ENCODE results near the gene TRPC4AP. TPM values are rescaled to one million over a fixed set of nuclear protein-coding genes. Genes with fewer than 3 reads are reported as not detected.
"Not testable (repeated sequence)": the region's sequence is repeated elsewhere in the genome, so short reads cannot be mapped to it uniquely, and the experiment has no call there.

The TRPC4AP gene
- total and polyA plus RNA-seq, 10 of the 15 experiments (the other 5 are each of a cell fraction or from before 2014, with no cell fraction given), result 1.1 to 61.7 (median 41.2) TPM

DNA sequence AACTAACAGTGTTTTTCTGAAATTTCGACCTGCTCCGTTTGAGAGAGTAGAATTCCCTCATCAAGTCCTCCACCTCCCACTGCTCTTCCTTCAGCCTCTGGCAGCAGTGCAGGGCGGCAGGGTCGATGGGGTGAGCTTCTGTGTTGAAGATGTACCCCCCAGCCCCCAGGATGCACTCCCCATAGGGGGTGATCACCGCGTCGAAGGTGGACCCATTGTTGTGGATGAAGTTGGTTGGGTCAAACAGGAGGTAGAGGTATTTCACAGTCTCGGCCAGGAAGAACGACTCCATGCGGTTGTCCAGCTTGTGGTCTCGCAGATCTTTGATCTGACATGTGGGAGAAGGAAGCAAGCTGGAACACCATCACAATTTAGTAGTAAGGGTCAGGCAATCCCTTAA lies 23.0 kb upstream of the TRPC4AP start:
- H3K9me3 ChIP-seq (replicated peaks; ENCODE audit: control insufficient read depth, insufficient read depth, low read length), result no peaks in the 10 kb centered on the region
- ATAC-seq (no peak), DNase-seq (ENCODE audit: low read depth, low spot score) (no peak), FAIRE-seq (no peak)
- SMC1A ChIA-PET (ENCODE audit: uncharacterized antibody, unreplicated experiment), result interaction anchor here (1.5 kb wide), 1 partner anchor 19 kb away, joined by 3 read pairs; no protein-coding TSS in a partner anchor
- H3K27me3 ChIP-seq (replicated peaks in 1 of 2; ENCODE audit: control insufficient read depth in 2 of 2, insufficient read depth in 2 of 2, low read length in 1 of 2), result no peaks in the 10 kb centered on the region
- RAD21 ChIA-PET (ENCODE audit: unreplicated experiment), result interaction anchor here (0.7 kb wide), 1 partner anchor 907 kb away, joined by 3 read pairs; no protein-coding TSS in a partner anchor
- H3K9ac ChIP-seq (ENCODE audit: control insufficient read depth, insufficient read depth, low read length), result no peak overlapping the region
- H3K4me3 ChIP-seq, result no peak overlapping the region
- no peak overlapping the region for H3K4me2 ChIP-seq (ENCODE audit: control insufficient read depth, insufficient read depth)
- TF ChIP-seq EP300 (IDR thresholded peaks at IDR 0.05; ENCODE audit: borderline replicate concordance in 1 of 2, control insufficient read depth in 1 of 2, low read depth in 2 of 2, low read length in 2 of 2) (no peak), NFYA (IDR thresholded peaks at IDR 0.05; ENCODE audit: borderline replicate concordance, low read depth, low read length) (no peak), TCF12 (IDR thresholded peaks at IDR 0.05; ENCODE audit: low read depth, low read length) (no peak)
- TF ChIP-seq, protein P1, sequence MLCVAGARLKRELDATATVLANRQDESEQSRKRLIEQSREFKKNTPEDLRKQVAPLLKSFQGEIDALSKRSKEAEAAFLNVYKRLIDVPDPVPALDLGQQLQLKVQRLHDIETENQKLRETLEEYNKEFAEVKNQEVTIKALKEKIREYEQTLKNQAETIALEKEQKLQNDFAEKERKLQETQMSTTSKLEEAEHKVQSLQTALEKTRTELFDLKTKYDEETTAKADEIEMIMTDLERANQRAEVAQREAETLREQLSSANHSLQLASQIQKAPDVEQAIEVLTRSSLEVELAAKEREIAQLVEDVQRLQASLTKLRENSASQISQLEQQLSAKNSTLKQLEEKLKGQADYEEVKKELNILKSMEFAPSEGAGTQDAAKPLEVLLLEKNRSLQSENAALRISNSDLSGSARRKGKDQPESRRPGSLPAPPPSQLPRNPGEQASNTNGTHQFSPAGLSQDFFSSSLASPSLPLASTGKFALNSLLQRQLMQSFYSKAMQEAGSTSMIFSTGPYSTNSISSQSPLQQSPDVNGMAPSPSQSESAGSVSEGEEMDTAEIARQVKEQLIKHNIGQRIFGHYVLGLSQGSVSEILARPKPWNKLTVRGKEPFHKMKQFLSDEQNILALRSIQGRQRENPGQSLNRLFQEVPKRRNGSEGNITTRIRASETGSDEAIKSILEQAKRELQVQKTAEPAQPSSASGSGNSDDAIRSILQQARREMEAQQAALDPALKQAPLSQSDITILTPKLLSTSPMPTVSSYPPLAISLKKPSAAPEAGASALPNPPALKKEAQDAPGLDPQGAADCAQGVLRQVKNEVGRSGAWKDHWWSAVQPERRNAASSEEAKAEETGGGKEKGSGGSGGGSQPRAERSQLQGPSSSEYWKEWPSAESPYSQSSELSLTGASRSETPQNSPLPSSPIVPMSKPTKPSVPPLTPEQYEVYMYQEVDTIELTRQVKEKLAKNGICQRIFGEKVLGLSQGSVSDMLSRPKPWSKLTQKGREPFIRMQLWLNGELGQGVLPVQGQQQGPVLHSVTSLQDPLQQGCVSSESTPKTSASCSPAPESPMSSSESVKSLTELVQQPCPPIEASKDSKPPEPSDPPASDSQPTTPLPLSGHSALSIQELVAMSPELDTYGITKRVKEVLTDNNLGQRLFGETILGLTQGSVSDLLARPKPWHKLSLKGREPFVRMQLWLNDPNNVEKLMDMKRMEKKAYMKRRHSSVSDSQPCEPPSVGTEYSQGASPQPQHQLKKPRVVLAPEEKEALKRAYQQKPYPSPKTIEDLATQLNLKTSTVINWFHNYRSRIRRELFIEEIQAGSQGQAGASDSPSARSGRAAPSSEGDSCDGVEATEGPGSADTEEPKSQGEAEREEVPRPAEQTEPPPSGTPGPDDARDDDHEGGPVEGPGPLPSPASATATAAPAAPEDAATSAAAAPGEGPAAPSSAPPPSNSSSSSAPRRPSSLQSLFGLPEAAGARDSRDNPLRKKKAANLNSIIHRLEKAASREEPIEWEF (IDR thresholded peaks at IDR 0.05; ENCODE audit: insufficient replicate concordance, low read depth, low read length), result no peak
- H3K27ac ChIP-seq (ENCODE audit: control insufficient read depth, insufficient read depth), result no peak overlapping the region
- 89% methylated on average over 11 of the region's 11 CpGs for WGBS (ENCODE audit: insufficient coverage, insufficient replicate concordance, low lambda C conversion rate, missing lambda C conversion rate)
- no peaks in the 10 kb centered on the region for H3K79me2 ChIP-seq (ENCODE audit: control insufficient read depth, insufficient read depth, low read length)
- BruUV-seq (replicated peaks), result no TSS peak
- H3K36me3 ChIP-seq (ENCODE audit: control insufficient read depth in 2 of 2, insufficient read depth in 2 of 2, low read length in 1 of 2), result peaks cover 0 to 14% of the 10 kb centered on the region in 2 experiments; a peak in 3 of 4 replicates
- no peaks in the 10 kb centered on the region for H4K20me1 ChIP-seq (ENCODE audit: control insufficient read depth, insufficient read depth)
- H3K4me1 ChIP-seq (ENCODE audit: control insufficient read depth, insufficient read depth, low read length), result no peaks in the 10 kb centered on the region
- no peak overlapping the region for H2AFZ ChIP-seq (ENCODE audit: control insufficient read depth, low read depth, low read length)
- POLR2A ChIA-PET, result no interaction called here
- in situ Hi-C loops (cut with MboI), result no loop called here
- intact Hi-C loops (cut with micrococcal nuclease; ENCODE audit: unreplicated experiment), result no loop called here
- CTCF ChIA-PET, result interaction anchor here (2.0 kb wide), 1 partner anchor 20 kb away, joined by 5 read pairs; no protein-coding TSS in a partner anchor

DNA sequence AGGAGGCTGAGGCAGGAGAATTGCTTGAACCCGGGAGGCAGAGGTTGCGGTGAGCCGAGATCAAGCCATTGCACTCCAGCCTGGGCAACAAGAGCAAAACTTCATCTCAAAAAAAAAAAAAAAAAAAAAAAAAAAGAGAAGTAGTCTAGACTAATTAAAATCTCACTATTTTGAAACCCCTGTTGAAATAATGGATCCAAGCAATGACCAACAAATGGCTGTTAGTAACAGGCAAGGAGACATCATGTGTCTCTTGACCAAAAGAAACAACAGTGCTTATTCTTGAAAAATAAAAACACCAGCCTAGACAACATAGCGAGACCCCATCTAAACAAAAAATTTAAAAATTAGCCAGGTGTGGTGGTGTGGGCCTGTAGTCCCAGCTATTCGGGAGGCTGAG lies 19.7 kb upstream of the TRPC4AP start:
- H2AFZ ChIP-seq (ENCODE audit: control insufficient read depth, low read depth, low read length); BruUV-seq (replicated peaks); H3K4me2 ChIP-seq (ENCODE audit: control insufficient read depth, insufficient read depth); DNase-seq (ENCODE audit: low read depth, low spot score); in situ Hi-C loops (cut with MboI); FAIRE-seq; H3K27ac ChIP-seq (ENCODE audit: control insufficient read depth, insufficient read depth); H3K9ac ChIP-seq (ENCODE audit: control insufficient read depth, insufficient read depth, low read length); CTCF ChIA-PET; intact Hi-C loops (cut with micrococcal nuclease; ENCODE audit: unreplicated experiment); H3K36me3 ChIP-seq (ENCODE audit: control insufficient read depth in 2 of 2, insufficient read depth in 2 of 2, low read length in 1 of 2); POLR2A ChIA-PET; H3K4me3 ChIP-seq; H4K20me1 ChIP-seq (ENCODE audit: control insufficient read depth, insufficient read depth); H3K4me1 ChIP-seq (ENCODE audit: control insufficient read depth, insufficient read depth, low read length); ATAC-seq; H3K79me2 ChIP-seq (ENCODE audit: control insufficient read depth, insufficient read depth, low read length); H3K9me3 ChIP-seq (replicated peaks; ENCODE audit: control insufficient read depth, insufficient read depth, low read length); RAD21 ChIA-PET (ENCODE audit: unreplicated experiment); H3K27me3 ChIP-seq (replicated peaks in 1 of 2; ENCODE audit: control insufficient read depth in 2 of 2, insufficient read depth in 2 of 2, low read length in 1 of 2): not testable (repeated sequence)
- WGBS (ENCODE audit: insufficient coverage, insufficient replicate concordance, low lambda C conversion rate, missing lambda C conversion rate), result 75% methylated on average over 5 of the region's 5 CpGs
- SMC1A ChIA-PET (ENCODE audit: uncharacterized antibody, unreplicated experiment), result interaction anchor here (1.5 kb wide), 1 partner anchor 12 kb away, joined by 7 read pairs; no protein-coding TSS in a partner anchor

Measured in GM12878 (cell line).